Skeletal muscle cell (primary cell): ENCODE results near the gene RFX1.
A peak's percentile ranks its signal among the peaks of the same experiment; 100 is the strongest.
"Not testable (repeated sequence)": the region's sequence is repeated elsewhere in the genome, so short reads cannot be mapped to it uniquely, and the experiment has no call there.

Experiments used
- DNase-seq: peaks from one replicate; pipeline ENCODE4 v3.0.0-alpha.2; 2010; ENCODE audit warnings: low read depth
- H3K4me3 ChIP-seq: 2 replicates; pipeline ENCODE4 v1.5.1; 2011; ENCODE audit warnings: low read depth, mild to moderate bottlenecking, control low read depth, low read length, moderate library complexity

RFX1 gene

GRCh38 chr19:13951043-13951442 is 55.1 kb downstream of the RFX1 start:
- no peak overlapping the region for H3K4me3 ChIP-seq
- DNase-seq: no peak

GRCh38 chr19:13946414-13946813 is 59.7 kb downstream of the RFX1 start:
- no peak for DNase-seq
- H3K4me3 ChIP-seq: no peak overlapping the region

- no peak overlapping the region for H3K4me3 ChIP-seq
- no peak for DNase-seq
Measured at GRCh38 chr19:13942023-13942684, 64.0 kb downstream of the RFX1 start.

DNA sequence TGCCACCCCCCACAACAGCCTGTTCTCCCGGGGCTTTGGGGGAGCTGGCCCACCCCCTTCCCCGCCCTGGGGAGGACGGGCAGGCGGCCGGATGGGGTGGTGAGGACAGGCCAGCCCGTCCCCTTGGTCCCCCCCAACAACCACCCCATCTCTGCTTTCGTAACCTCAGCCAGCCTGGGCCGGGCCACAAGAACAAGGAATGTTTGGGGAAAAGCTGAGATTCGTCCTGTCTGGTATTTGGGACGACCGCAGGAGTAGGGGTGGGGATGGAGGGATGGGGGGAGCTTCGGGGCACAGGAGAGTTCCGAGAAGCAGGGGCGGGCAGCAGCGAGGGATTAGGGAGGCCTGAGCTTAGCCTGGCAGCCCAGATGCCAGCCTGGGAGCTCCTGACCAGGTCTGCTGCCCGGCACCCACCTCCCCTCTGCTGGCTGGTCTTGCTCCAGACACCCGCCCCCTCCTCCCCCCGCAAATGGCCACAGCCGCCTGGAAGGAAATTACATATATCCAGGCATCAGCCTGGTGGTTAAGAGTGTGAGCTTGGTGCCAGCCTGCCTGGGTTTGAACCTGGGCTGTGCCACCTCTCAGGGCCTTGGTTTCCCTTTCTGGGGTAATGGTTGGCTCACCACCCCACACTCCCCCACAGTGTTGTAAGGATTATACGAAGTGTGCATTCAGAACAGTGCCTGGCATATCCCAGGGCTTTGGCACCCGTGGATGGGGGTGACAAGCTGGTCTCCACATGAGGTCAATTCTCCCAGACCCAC is 67.6 kb downstream of the RFX1 start, which contains the start of gene PODNL1:
PODNL1 (minus strand) TSS at position 117 of the 764 bp plus-strand sequence. CDS start 236 bp downstream, outside the sequence.
- H3K4me3 ChIP-seq: peak within 1 kb of the TSS; percentile 57

DNA sequence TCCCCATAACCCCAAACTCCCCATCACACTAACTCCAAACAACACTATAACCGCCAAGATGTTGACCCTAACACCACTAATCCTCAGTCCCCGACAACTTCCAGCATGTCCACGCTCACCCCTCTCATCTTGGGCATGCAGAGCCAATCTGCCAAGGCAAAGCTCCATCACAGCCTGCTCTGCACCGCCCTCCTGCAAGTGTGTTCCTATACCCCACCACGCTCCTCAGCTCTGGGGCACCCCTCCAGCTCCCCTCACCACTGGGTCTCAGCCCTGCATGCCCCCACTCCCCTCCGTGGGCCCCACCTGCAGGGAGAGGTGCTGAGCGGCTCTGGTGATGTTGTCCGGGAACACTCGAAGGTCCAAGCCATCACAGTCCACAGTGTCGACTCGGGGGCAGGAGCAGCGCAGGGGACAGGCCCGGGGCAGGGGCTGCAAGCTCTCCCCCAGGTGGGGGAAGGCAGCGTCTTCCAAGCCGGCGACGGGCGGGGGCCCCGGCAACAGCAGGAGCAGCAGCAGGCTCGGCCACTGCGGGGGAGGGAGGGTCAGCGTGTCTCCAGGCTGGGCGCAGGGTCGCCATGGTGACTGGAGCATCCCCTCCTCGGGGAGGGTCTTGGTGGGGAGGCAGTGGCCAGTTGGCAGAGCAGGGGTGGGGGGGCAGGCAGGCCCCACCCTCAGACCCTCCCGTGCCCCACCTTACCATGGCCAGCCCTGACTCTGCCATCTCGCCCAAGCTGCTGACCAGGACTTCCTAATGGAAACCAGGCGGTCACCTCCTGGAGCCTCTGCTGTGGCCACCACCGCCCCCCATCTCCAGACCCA is 68.4 kb downstream of the RFX1 start:
- H3K4me3 ChIP-seq: peak overlapping the region; percentile 57

More for the DNA sequence above, 67.6 kb downstream of the RFX1 start, which contains the start of gene PODNL1:
- DNase-seq: peak; percentile 36

DNA sequence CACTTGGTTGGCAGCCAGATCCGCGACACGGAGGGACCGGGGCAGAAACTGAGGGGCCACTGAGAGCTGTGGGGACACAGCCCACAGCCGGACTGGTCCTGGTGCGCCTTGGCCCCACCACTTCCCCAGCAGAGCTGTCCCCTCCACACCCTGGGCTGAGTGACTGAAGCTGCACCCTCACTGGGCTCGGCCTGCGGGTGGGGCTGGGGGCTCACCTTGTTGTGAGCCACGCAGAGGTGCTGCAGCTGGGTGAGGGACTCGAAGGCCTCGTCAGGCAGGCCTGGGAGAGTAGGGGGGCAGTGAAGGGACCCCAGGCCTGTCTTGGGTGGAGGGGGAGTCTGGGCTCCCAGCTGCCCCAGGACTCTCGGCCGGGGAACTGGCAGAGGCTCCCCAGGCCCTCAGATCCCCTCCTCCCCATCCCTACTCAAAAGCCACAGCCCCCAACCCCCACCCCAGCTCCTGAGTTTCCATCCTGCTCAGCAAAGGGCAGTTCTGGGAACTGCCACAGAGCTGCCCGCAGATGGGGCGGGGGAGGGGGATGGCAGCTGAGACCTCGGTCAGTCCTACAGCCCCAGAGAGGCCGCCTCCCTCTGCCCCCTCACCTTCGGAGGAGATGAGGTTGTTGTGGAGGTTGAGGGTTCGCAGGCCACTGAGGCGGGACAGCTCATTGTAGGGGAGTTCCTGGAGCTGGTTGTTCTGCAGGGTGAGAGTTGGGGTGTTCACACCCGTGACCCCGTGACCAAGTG is 70.2 kb downstream of the RFX1 start:
- H3K4me3 ChIP-seq: no peak overlapping the region
- no peak for DNase-seq

More for the DNA sequence above, 68.4 kb downstream of the RFX1 start:
- DNase-seq: no peak

DNA sequence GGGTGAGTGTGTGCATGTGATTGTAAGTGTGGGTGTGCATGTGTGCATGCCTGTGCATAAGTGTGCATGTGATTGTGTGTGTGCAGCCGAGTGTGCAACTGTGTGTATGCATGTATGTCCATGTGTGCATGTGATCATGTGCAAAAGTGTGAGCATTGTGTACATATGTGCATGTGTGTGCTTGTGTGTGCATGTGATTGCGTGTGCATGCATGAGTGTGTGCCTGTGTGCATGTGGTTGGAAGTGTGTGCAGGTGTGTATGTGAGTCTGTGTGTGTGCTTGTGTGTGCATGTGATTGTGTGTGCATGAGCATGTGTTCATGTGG is 71.4 kb downstream of the RFX1 start:
- no peak for DNase-seq
- no peak overlapping the region for H3K4me3 ChIP-seq

GRCh38 chr19:13932911-13933393 is 73.2 kb downstream of the RFX1 start:
- H3K4me3 ChIP-seq: no peak overlapping the region
- no peak for DNase-seq

DNA sequence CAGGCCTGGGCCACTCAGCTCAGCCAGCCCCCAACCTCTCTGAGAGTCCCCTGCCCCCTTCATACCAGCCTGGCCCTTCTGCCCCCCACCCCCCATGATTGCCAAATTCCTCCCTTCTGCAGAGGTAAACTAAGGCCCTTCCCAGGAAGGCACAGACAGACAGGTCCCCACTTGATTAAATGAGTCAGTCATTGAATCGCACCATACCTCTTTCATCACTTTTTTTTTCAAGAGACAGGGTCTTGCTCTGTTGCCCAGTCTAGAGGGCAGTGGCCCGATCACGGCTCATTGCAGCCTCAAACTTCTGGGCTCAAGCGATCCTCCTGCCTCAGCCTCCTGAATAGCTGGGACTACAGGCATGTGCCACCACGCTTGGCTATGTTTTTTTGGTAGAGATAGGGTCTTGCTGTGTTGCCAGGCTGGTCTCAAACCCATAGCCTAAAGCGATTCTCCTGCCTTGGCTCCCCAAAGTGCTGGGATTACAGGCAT is 73.9 kb downstream of the RFX1 start:
- no peak for DNase-seq

GRCh38 chr19:13931391-13932148 is 74.5 kb downstream of the RFX1 start:
- H3K4me3 ChIP-seq: no peak overlapping the region

More for the DNA sequence above, 73.9 kb downstream of the RFX1 start:
- no peak overlapping the region for H3K4me3 ChIP-seq

GRCh38 chr19:13930402-13930801 is 75.7 kb downstream of the RFX1 start:
- DNase-seq: no peak
- no peak overlapping the region for H3K4me3 ChIP-seq

More at GRCh38 chr19:13931391-13932148, 74.5 kb downstream of the RFX1 start:
- no peak for DNase-seq

GRCh38 chr19:13929956-13930355 is 76.2 kb downstream of the RFX1 start:
- H3K4me3 ChIP-seq: no peak overlapping the region
- no peak for DNase-seq

GRCh38 chr19:13929340-13929739 is 76.8 kb downstream of the RFX1 start:
- no peak for DNase-seq
- no peak overlapping the region for H3K4me3 ChIP-seq

DNA sequence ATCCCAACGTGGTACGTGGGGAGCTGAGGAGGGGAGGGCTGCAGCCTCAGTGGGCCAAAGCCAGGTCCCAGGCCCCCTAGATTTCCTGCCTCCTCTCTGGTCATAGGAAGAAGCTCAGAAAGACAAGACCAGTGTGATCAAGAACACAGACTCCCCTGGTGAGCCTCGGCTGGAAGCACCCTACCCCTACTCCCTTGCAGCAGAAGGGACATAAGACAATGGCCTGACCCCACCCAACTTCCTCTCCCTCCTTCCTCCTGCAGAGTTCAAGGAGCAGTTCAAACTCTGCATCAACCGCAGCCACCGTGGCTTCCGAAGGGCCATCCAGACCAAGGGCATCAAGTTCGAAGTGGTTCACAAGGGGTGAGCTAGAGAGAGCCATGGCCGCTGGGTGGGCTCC is 79.4 kb downstream of the RFX1 start:
- H3K4me3 ChIP-seq: no peak overlapping the region
- DNase-seq: no peak

DNA sequence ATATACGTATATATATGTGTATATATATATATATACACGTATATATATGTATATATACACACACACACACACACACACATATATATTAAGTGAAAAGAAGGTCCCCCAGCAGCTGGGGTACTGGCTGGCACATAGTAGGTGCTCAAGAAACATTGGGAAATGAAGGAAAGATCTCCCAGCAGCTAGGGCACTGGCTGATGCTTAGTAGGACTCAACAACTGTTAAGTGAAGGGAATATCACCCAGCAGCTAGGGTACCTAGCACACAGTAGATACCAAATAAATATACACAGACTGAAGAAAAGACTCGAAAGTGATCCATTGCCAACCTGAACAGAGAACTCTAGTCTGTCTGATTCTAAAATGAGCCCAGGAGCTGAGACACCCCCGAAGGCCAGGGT is 80.1 kb downstream of the RFX1 start:
- no peak overlapping the region for H3K4me3 ChIP-seq
- DNase-seq: no peak

DNA sequence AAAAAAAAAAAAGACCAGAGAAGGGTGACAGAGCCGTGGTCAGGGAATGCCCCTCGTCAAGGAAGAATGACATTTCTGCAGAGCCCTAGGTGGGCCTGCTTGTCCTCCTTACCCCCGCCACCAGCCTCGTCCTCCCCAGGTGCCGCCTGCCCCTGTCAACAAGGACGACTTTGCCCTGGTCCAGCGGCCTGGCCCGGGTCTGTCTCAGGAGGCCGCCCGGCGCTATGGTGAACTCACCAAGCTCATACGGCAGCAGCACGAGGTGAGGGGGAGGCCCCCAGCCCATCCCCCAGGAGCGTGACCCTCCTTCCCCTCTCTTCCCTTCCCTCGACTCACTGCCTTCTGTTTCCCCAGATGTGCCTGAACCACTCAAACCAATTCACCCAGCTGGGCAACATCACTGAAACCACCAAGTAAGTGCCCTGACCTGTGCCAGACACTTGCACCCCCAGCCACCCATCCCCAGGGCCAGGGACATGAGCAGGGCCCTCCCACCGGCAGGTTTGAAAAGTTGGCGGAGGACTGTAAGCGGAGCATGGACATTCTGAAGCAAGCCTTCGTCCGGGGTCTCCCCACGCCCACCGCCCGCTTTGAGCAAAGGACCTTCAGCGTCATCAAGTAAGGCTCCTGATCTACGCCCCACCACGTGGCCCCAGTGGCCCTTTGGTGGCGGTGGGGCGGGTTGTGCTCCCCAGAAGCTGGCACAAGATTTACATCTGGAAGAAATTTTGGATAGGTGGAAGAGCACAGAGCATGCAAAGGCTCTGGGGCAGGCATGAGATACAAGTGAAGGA is 82.7 kb downstream of the RFX1 start:
- no peak for DNase-seq
- no peak overlapping the region for H3K4me3 ChIP-seq

GRCh38 chr19:13922118-13922517 is 84.0 kb downstream of the RFX1 start:
- H3K4me3 ChIP-seq, DNase-seq: not testable (repeated sequence)
